Measurements from ENCODE around the gene ARL1.
A peak's percentile ranks its signal among the peaks of the same experiment; 100 is the strongest.
"Not testable (repeated sequence)": the region's sequence is repeated elsewhere in the genome, so short reads cannot be mapped to it uniquely, and the experiment has no call there.

Gene ARL1

GRCh38 chr12:101407436-101408345, at the start of gene ARL1:
ARL1 (minus strand) TSS chr12:101407772; CDS start chr12:101407645, 127 bp downstream.
- peak; percentile 92 for DNase-seq

DNA sequence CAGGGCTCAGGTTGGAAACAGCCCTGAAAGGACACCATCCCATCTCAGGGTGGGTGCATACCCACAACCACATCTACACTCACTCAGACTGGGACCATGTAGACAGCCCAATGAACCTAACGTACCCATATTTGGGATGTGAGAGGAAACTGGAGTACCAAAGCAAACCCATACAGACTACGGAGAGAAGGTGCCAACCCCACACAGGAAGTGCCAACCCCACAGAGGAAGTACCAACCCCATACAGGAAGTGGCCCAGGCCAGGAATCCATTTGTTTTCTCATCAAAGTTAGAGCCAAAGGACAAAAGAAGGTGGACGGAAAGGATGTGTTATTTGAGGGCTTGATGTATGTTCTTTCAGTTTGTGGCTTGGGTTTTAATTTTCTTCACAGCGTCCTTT, 48.1 kb upstream of the ARL1 start:
- DNase-seq, result no peak

- no peak for DNase-seq
Observed at GRCh38 chr12:101441461-101442224, 34.1 kb upstream of the ARL1 start.

DNA sequence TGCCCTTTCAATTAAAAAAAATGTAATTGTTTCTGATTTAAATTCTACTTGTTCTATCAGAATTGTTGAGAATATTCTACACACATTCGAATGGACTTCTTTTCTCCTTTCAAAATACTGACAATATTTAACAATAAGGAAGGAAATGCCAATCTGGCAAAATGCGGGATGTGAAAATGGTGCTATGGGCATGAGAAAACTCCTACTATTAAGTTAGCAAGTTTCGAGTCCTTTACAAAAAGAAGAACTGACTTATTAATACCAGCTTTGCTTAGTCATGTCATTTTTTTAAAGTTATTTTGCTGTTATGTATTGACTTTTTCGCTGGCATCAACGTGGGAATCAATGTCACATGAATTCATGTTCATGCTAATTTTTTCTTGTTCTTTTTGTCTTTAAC, 31.7 kb upstream of the ARL1 start:
- DNase-seq, result no peak

DNA sequence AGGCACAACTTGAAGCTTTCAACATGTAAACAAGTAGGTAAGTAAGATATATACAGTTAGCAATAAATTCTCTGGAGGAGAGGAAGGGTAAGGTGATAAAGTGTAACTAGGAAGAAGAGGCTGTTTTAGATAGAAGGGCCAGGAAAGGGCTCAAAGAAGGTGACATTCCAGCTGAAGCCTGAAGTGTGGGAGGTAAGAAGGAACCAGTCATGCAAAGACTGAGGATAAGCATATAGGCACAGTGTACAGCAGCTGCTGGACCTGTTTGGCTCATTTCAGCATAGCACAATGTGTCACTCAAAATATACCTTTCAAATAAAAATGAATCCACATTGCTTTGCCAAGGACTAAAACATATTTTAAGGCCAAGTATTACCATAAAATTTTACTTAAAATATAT, 28.6 kb upstream of the ARL1 start:
- DNase-seq, result no peak

DNA sequence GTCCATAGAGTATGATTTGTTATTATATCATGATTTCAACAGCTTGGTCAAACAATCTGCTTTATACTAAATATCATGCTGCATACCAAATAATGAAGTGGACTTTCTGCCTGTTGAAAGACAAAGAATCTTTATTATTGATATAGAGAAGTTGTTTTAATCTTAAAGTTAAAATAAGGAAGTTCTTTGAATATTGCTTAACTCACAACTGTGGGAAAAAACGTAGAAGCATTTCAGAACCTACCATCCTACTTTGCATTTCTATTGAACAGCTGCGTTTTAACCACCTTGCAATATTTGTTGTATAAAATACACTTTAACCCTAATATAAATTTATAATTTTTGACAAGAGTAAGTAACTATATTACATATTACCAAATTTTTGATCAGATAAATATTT, 22.9 kb upstream of the ARL1 start:
- DNase-seq, result no peak

GRCh38 chr12:101424620-101425019, 17.0 kb upstream of the ARL1 start:
- DNase-seq, result no peak

DNA sequence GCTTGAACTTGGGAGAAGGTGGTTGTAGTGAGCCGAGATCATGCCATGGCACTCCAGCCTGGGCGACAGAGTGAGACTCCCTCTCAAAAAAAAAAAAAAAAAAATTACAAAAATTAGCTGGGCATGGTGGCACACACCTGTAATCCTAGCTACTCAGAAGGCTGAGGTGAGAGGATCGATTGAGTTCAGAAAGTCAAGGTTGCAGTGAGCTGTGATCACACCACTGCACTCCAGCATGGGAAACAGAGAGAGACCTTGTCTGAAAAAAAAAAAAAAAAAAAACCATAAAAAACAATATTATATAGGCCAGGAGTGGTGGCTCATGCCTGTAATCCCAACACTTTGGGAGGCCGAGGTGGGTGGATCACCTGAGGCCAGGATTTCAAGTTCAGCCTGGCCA, 14.5 kb upstream of the ARL1 start:
- DNase-seq, result not testable (repeated sequence)

- DNase-seq, result no peak
Observed at GRCh38 chr12:101415228-101415627, 7.7 kb upstream of the ARL1 start.

GRCh38 chr12:101414533-101415119, 7.1 kb upstream of the ARL1 start:
- DNase-seq, result peak; percentile 39

GRCh38 chr12:101410169-101410568, 2.6 kb upstream of the ARL1 start:
- DNase-seq, result not testable (repeated sequence)

DNA sequence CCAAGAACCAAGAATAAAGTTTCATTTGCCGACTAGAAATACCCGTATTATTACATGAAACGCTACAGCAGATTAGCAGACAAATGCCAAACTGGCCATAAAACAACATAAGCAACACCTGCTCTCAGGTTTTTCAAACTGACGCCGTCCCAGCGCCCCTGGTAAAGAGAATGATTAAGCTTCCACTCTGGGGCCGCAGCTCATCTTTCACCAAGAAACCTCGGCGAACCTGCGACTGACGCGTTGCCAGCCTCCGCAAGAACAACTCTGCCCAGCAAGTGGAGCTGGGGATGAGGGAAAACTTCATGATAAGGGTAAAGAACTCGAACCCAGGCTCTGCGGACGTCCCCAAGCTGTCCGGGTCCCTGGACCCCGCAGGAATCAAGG, 530 bp downstream of the ARL1 start:
- DNase-seq, result no peak

- not testable (repeated sequence) for DNase-seq
Observed at GRCh38 chr12:101391181-101391580, 16.4 kb downstream of the ARL1 start.

DNA sequence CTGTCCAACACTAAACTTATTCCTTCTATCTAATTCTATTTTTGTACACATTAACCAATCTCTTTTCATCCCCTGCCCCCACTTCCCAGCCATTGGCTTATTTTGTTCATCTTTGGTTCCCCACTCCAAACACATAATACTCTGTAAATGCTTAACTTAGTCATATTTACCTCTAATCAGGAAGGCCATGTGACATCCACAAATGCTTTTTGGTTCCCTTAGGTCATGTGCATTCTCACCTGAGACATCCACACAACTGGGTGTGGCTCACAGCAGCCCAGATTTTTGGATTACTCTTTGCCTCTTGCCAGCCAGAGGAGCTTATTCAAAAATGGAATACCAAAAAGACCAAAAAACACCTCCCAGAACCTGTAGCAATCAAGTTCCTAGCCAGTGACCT, 28.4 kb downstream of the ARL1 start:
- DNase-seq, result no peak

- no peak for DNase-seq
Observed at GRCh38 chr12:101375573-101375972, 32.0 kb downstream of the ARL1 start.

DNA sequence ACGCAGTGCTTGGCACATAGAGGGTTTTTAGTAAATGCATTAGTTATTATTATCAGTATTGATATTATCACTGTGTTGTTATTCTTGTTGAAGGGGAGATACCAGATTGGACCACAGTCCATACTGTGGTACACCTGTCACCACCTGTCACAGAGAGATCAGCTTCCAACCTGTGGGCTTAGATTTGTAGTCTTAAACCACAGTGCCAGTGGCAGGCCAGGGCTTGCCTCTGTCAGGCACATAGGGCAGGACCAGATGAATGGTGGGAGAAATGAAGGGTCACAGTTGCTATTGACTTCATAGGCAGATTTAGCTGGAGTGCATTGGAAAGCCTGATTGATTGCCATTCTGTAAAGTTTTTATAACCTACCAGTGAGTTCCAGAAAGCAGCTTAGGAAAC, 35.1 kb downstream of the ARL1 start:
- DNase-seq, result no peak

GRCh38 chr12:101368016-101368415, 39.6 kb downstream of the ARL1 start:
- no peak for DNase-seq

- no peak for DNase-seq
Observed at GRCh38 chr12:101361455-101361854, 46.1 kb downstream of the ARL1 start.

DNA sequence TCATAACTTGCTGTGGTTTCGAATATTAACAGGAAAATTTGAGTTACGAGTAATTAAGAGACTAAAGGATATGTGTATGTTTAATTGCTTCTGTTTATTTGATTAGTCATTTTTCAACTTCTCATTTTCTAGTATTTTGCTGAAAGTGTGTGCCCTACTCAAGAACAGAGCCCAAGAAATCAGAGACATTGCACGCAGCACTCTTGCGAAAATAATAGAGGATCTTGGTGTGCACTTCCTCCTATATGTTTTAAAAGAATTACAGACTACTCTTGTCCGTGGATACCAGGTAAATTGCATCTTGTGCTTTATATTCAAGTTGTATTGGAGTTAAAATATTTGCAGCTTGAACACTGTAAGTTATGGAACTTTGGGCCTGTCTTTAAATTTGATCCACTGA, 50.8 kb downstream of the ARL1 start:
- no peak for DNase-seq

- no peak for DNase-seq
Observed at GRCh38 chr12:101351682-101352081, 55.9 kb downstream of the ARL1 start.

- no peak for DNase-seq
Observed at GRCh38 chr12:101343893-101344292, 63.7 kb downstream of the ARL1 start.
